Activated CD4-positive, alpha-beta T cell treated with anti-CD3 and anti-CD28 coated beads, Interleukin-2, Interleukin-6, amounts not matched to agents 100 ng/mL and 50 ng/mL, durations not matched to agents 16 hours and 8 hours (primary cell): Measurements from ENCODE around the gene STX5.
"Not testable (repeated sequence)": the region's sequence is repeated elsewhere in the genome, so short reads cannot be mapped to it uniquely, and the experiment has no call there.

Experiments
- DNase-seq: peaks from one replicate; pipeline ENCODE4 v3.0.0-alpha.2; 2020

The STX5 gene, protein sequence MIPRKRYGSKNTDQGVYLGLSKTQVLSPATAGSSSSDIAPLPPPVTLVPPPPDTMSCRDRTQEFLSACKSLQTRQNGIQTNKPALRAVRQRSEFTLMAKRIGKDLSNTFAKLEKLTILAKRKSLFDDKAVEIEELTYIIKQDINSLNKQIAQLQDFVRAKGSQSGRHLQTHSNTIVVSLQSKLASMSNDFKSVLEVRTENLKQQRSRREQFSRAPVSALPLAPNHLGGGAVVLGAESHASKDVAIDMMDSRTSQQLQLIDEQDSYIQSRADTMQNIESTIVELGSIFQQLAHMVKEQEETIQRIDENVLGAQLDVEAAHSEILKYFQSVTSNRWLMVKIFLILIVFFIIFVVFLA

GRCh38 chr11:62831520-62832335 lies at the start of gene STX5:
STX5 (minus strand) TSS chr11:62832051; CDS start chr11:62831243, 808 bp downstream.
- peak; percentile 100 for DNase-seq

- DNase-seq = peak; percentile 95
Measured at GRCh38 chr11:62880803-62881578, 49.1 kb upstream of the STX5 start, which contains the start of gene SLC3A2. SLC3A2 (plus strand) TSS chr11:62880896; CDS start chr11:62881024, 128 bp downstream.

DNA sequence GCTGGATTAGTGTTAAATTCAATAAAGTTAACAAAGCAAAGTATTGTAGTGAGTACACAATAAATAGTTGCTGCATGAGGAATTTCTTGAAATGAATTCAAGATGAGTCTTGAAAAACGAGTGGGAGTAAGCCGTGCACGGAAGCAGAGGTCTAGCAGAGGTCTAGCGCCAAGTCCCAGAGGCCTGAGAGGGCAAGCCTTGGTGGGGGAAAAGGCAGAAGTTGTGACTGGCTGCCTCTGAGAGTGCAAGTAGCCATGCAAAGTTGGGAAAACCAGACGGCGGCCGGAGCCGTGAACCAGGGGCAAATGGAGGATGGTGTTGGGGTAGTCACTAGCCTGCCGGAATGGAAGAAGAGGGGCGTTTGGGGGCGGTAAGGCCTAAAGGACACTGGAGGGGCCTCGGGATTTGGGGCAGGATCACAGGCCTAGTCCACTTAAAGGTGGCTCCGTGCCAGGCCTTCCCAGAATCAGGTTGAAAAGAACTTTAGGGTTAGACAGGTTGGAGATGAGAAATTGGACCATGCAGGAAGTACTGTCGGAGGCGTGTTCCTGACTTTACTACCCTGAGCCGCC lies 48.5 kb upstream of the STX5 start:
- DNase-seq = peak; percentile 48

- no peak for DNase-seq
Measured at GRCh38 chr11:62879235-62879978, 47.6 kb upstream of the STX5 start.

GRCh38 chr11:62876712-62877111 lies 44.9 kb upstream of the STX5 start:
- no peak for DNase-seq

- no peak for DNase-seq
Measured at GRCh38 chr11:62875698-62876478, 44.0 kb upstream of the STX5 start.

- DNase-seq = no peak
Measured at GRCh38 chr11:62874851-62875250, 43.0 kb upstream of the STX5 start.

DNA sequence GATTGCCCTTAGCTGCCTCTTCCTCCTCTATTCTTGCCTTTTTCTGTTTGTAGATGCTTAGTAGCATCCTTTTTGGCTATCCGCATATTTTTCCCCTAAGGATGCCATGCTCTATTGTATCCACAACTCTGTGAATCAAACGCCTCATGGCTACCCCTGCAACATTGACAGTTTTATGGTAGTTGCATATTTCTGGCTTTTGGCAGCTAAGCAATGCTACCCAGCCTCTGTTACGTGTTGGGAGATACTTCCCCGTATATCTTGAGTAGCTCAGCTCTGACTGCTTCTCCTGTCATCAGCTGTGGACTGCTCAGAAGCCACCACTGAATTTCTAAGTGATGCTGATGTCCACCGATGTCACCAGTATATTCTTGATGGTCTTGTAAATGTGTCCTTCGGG lies 33.8 kb upstream of the STX5 start:
- DNase-seq = no peak

- no peak for DNase-seq
Measured at GRCh38 chr11:62863687-62864335, 32.0 kb upstream of the STX5 start.

DNA sequence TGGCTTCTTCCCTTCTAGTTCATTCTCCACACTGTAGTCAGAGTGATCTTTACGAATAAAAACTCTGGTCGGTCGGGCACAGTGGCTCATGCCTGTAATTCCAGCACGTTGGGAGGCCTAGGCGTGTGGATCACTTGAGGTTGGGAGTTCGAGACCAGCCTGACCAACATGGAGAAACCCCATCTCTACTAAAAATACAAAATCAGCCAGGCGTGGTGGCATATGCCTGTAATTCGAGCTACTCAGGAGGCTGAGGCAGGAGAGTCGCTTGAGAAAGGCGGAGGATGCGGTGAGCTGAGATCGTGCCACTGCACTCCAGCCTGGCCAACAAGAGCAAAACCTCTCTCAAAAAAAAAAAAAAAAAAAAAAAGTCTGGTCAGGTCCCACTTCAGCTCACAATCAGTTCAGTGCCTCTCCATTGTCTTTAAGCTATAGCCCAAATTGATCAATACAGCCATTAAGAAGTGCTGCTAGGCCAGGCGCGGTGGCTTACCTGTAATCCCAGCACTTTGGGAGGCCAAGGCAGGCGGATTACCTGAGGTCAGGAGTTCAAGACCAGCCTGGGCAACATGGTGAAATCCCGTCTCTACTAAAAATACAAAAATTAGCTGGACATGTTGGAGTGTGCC lies 29.8 kb upstream of the STX5 start:
- not testable (repeated sequence) for DNase-seq

DNA sequence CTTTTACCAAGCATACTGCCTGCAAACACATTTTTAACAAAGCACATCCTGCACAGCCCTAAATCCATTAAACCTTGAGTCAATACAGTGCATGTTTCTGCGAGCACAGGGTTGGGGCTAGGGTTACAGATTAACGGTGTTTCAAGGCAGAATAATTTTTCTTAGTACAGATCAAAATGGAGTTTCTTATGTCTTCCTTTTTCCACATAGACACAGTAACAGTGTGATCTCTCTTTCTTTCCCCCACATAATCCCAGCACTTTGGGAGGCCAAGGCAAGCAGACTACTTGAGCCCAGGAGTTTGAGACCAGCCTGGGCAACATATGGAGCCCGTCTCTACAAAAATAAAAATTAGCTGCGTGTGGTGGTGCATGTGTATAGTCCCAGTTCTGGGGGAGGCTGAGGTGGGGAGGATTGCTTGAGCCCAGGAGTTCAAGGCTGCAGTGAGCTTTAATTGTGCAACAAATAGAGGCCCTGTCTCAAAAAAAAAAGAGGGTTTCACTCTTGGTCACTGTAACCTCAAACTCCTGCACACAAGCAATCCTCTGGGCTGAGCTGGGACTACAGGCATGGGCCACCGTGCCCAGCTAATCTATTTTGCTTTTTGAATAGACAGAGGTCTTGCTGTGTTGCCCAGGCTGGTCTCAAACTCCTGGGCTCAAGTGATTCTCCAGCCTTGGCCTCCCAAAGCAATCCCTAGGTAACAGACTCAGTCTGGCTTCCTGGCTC lies 29.1 kb upstream of the STX5 start:
- peak; percentile 73 for DNase-seq

GRCh38 chr11:62859281-62859703 lies 27.4 kb upstream of the STX5 start:
- DNase-seq = not testable (repeated sequence)

- no peak for DNase-seq
Measured at GRCh38 chr11:62858201-62858600, 26.4 kb upstream of the STX5 start.

- DNase-seq = no peak
Measured at GRCh38 chr11:62857541-62857982, 25.7 kb upstream of the STX5 start.

GRCh38 chr11:62856333-62856895 lies 24.6 kb upstream of the STX5 start:
- DNase-seq = peak; percentile 41

DNA sequence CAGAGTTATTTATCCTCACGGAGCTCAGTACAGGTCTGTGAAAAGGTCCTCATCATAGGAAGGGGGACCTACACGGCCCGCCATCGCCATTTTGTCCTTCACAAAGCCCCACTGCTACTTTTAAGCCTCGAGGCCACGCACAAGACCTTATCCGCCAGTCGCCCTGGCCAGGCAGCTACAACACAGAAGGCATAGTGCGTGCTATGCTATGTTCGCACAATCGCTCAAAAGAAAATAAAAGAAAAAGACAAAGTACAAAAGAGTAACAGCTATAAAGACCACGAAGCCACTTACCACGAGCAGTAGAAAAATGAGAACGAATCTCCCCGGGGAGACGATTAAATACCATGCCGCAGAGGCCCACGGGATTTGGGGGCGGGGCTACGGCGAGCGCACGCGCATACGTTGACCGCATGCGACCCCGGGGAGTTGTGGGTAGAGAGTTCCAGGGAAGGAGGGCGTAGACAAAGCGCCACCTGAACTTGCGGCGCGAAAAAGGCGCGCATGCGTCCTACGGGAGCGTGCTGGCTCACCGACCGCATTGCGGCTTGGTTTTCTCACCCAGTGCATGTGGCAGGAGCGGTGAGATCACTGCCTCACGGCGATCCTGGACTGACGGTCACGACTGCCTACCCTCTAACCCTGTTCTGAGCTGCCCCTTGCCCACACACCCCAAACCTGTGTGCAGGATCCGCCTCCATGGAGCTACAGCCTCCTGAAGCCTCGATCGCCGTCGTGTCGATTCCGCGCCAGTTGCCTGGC lies 23.9 kb upstream of the STX5 start:
- DNase-seq = peak; percentile 99

- peak; percentile 51 for DNase-seq
Measured at GRCh38 chr11:62854825-62855570, 23.1 kb upstream of the STX5 start.
